Smooth muscle cell (in vitro differentiated cells): ENCODE results near the gene CENATAC. TPM values are rescaled to one million over a fixed set of nuclear protein-coding genes. Genes with fewer than 3 reads are reported as not detected.

Experiments
- DNase-seq: peaks from one replicate; lab custom pipeline; 2025; ENCODE audit not compliant: unreplicated experiment; lab: John Stamatoyannopoulos, UW
- H2AFZ ChIP-seq: fragments of 200-600 bp; sonication (generic); 2 replicates; pipeline ENCODE4 v1.6.0; 2016; ENCODE audit warnings: antibody characterized with exemption, low read depth, mild to moderate bottlenecking
- H3F3A ChIP-seq: fragments of 200-600 bp; sonication (generic); 2 replicates; pipeline ENCODE4 v1.6.0; 2017; ENCODE audit warnings: antibody characterized with exemption, low read depth
- H3K27ac ChIP-seq: fragments of 200-600 bp; sonication (generic); 2 replicates; pipeline ENCODE4 v1.5.1; 2016; ENCODE audit warnings: low read depth, mild to moderate bottlenecking
- H3K27me3 ChIP-seq: fragments of 200-600 bp; sonication (generic); 2 replicates; pipeline ENCODE4 v1.6.1; 2016; ENCODE audit warnings: low read depth, mild to moderate bottlenecking
- H3K36me3 ChIP-seq: fragments of 200-600 bp; sonication (generic); 2 replicates; pipeline ENCODE4 v1.5.1; 2016; ENCODE audit warnings: low read depth
- H3K4me1 ChIP-seq: fragments of 200-600 bp; sonication (generic); 2 replicates; pipeline ENCODE4 v1.5.1; 2016; ENCODE audit warnings: low read depth
- H3K4me2 ChIP-seq: fragments of 200-600 bp; sonication (generic); 2 replicates; pipeline ENCODE4 v1.6.0; 2016; ENCODE audit warnings: mild to moderate bottlenecking
- H3K4me3 ChIP-seq: fragments of 200-600 bp; sonication (generic); 2 replicates; pipeline ENCODE4 v1.5.1; 2016; ENCODE audit warnings: mild to moderate bottlenecking
- H3K79me2 ChIP-seq: fragments of 200-600 bp; sonication (generic); 2 replicates; pipeline ENCODE4 v1.6.0; 2016; ENCODE audit warnings: low read depth, mild to moderate bottlenecking
- H3K9ac ChIP-seq: fragments of 200-600 bp; sonication (generic); 2 replicates; pipeline ENCODE4 v1.6.0; 2016; ENCODE audit warnings: low read depth
- H3K9me3 ChIP-seq: fragments of 200-600 bp; sonication (generic); replicated peaks from 2 replicates; pipeline ENCODE4 v1.5.1; 2016; ENCODE audit warnings: low read depth
- H4K20me1 ChIP-seq: fragments of 200-600 bp; sonication (generic); 2 replicates; pipeline ENCODE4 v1.6.0; 2016; ENCODE audit warnings: low read depth
- CTCF ChIP-seq: fragments of 200-600 bp; sonication (generic); IDR thresholded peaks from 2 replicates; pipeline ENCODE4 v1.5.1; 2017; ENCODE audit warnings: borderline replicate concordance, mild to moderate bottlenecking, antibody characterized with exemption; ENCODE audit not compliant: insufficient read depth, poor library complexity, severe bottlenecking
- WGBS: methylation state at CpG from one replicate; pipeline ENCODE4 v1.1.7; 2016; ENCODE audit warnings: low lambda C conversion rate; 5-methylcytosine and 5-hydroxymethylcytosine counted together
- polyA plus RNA-seq: library from polyadenylated mRNA; unstranded; fragments of >200 nt; fragmentation: Nextera tagmentation; extraction: Ambion mirVana; gene quantifications from 2 replicates; pipeline ENCODE4 v1.2.1, GENCODE V29; 2016
- total RNA-seq: library from RNA; depleted of rRNA; stranded (reverse); fragments of >200 nt; gene quantifications from 2 replicates; pipeline ENCODE4 v1.2.3, GENCODE V29; 2014

CENATAC gene
- total and polyA plus RNA-seq, 2 experiments from 2014 or later, result 5.3 to 17.8 TPM

- Histone ChIP-seq H3K79me2 (no peaks in the 10 kb centered on the region), H3K9me3 (no peaks in the 10 kb centered on the region), H3K36me3 (peaks cover 10% of the 10 kb centered on the region), H3F3A (no peaks in the 10 kb centered on the region), H3K4me1 (no peaks in the 10 kb centered on the region), H2AFZ (no peak overlapping the region), H3K4me3 (no peak overlapping the region), H4K20me1 (no peaks in the 10 kb centered on the region), H3K27ac (no peak overlapping the region), H3K4me2 (no peak overlapping the region), H3K9ac (no peak overlapping the region), H3K27me3 (no peaks in the 10 kb centered on the region)
- no peak for DNase-seq
- 98% methylated on average over 9 of the region's 9 CpGs for WGBS
- TF ChIP-seq CTCF, result no peak
Observed at GRCh38 chr11:119048644-119049043, 50.7 kb downstream of the CENATAC start.

GRCh38 chr11:119049081-119049480, 51.1 kb downstream of the CENATAC start:
- Histone ChIP-seq H3K4me1 (no peaks in the 10 kb centered on the region), H3K79me2 (no peaks in the 10 kb centered on the region), H3K9me3 (no peaks in the 10 kb centered on the region), H3K4me2 (no peak overlapping the region), H4K20me1 (no peaks in the 10 kb centered on the region), H3K27ac (no peak overlapping the region), H3K36me3 (peaks cover 10% of the 10 kb centered on the region), H3K27me3 (no peaks in the 10 kb centered on the region), H3K4me3 (no peak overlapping the region), H2AFZ (no peak overlapping the region), H3K9ac (no peak overlapping the region), H3F3A (no peaks in the 10 kb centered on the region)
- no peak for TF ChIP-seq CTCF
- WGBS, result 97% methylated on average over 7 of the region's 7 CpGs
- no peak for DNase-seq

GRCh38 chr11:119051440-119052162, 53.7 kb downstream of the CENATAC start:
- H2AFZ ChIP-seq, result no peak overlapping the region
- H3K27me3 ChIP-seq, result no peaks in the 10 kb centered on the region
- H3K4me2 ChIP-seq, result no peak overlapping the region
- peaks cover 10% of the 10 kb centered on the region for H3K36me3 ChIP-seq
- 97% methylated on average over 16 of the region's 17 CpGs for WGBS
- peaks cover 19% of the 10 kb centered on the region for H3K79me2 ChIP-seq
- H3K27ac ChIP-seq, result no peak overlapping the region
- DNase-seq, result no peak
- H3F3A ChIP-seq, result no peaks in the 10 kb centered on the region
- H3K4me3 ChIP-seq, result no peak overlapping the region
- H3K4me1 ChIP-seq, result peaks cover 7% of the 10 kb centered on the region
- peaks cover 14% of the 10 kb centered on the region for H4K20me1 ChIP-seq
- TF ChIP-seq CTCF, result no peak
- no peaks in the 10 kb centered on the region for H3K9me3 ChIP-seq
- no peak overlapping the region for H3K9ac ChIP-seq

GRCh38 chr11:119052163-119052814, 54.4 kb downstream of the CENATAC start:
- H3K9me3 ChIP-seq, result no peaks in the 10 kb centered on the region
- DNase-seq, result no peak
- H3K4me3 ChIP-seq, result no peak overlapping the region
- H2AFZ ChIP-seq, result no peak overlapping the region
- H3K4me1 ChIP-seq, result peaks cover 7% of the 10 kb centered on the region
- peaks cover 10% of the 10 kb centered on the region for H3K36me3 ChIP-seq
- peaks cover 21% of the 10 kb centered on the region for H3K79me2 ChIP-seq
- H3K9ac ChIP-seq, result no peak overlapping the region
- H3K4me2 ChIP-seq, result no peak overlapping the region
- no peaks in the 10 kb centered on the region for H3K27me3 ChIP-seq
- peaks cover 14% of the 10 kb centered on the region for H4K20me1 ChIP-seq
- WGBS, result 97% methylated on average over 23 of the region's 23 CpGs
- H3K27ac ChIP-seq, result no peak overlapping the region
- H3F3A ChIP-seq, result no peaks in the 10 kb centered on the region
- no peak for TF ChIP-seq CTCF
